GM21619 (cell line): ENCODE data around the gene PRDM11.

Experiments
- ATAC-seq: cut with Tn5 transposase; IDR thresholded peaks from one replicate; pipeline ENCODE4 v1.9.1; 2021; ENCODE audit not compliant: unreplicated experiment

PRDM11 gene

DNA sequence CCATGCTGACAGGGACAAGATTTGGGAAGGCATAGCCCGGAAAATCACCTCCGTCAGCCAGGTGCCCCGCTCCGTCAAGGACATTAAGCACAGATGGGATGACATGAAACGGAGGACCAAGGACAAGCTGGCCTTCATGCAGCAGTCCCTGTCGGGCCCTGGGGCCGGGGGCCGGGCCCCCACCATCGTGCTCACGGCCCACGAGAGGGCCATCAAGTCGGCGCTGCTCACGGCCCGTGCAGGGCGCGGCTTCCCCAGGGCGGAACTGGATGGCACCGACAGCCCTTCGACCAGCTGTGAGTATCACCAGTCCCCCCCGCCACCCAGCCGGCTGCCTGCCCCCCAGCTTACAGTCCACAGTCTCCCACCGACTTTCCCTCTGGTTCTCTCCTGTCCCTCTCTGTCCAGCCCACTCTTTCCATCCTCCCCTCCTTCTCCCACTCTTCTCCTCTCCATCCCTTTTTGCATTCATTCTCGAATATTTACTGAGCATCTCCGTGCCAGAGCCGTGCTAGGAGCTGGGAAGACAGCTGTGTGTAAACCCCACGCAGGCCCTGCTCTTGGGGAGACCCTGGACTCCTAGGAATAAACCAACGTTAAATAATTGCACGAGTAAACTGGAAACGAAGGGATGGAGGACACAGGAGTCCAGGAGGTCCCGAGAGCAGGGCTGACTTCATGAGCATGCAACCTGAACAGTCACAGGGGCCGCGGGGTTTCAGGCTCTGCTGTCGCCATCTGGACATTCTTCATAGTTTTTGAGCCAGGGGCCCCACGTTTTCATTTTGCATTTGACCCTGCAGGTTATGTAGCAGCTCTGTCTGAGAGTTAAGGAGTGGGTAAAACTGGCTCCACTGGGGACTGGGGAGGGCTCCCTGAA is 62.8 kb downstream of the PRDM11 start:
- no peak for ATAC-seq

DNA sequence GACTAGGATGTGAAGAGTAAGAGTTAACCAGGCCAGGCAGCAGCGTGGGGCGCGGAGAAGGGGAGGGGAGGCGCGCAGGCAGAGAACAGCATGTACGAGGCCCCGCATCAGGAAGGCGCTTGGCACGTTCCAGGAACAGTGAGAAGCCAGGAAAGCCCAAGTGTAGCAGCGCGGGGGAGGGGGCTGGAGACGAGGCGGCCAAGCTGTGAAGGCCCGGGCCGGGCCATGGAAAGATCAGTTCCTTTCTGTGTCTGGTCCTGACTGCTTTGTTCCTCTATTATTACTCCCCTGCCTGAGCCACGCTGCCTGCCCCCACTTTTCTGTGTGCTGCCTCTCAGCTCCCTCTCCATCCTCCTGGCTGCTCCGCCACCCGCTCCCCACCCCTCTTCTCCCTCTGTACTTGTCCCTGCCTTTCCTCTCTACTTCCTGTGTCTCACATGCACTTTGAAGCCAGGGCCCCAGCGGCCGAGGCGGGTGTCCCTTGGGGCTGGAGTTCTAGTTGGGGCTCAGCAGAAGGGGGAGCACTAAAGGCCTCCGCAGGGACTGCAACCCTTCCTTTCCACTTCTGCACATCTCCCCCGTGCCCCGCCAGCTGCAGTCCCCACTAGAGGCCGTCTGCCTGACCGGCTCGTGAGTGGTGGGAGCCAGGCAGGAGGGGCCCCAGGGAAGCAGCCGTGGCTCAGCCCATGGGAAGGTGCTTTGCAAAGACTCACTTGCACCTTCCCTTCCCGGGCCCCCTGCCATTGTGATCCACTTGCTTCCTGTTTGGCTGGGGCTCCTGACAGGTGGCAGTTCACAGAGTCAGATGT is 63.7 kb downstream of the PRDM11 start:
- ATAC-seq = no peak

- no peak for ATAC-seq
Measured at GRCh38 chr11:45210846-45211245, 64.4 kb downstream of the PRDM11 start.

DNA sequence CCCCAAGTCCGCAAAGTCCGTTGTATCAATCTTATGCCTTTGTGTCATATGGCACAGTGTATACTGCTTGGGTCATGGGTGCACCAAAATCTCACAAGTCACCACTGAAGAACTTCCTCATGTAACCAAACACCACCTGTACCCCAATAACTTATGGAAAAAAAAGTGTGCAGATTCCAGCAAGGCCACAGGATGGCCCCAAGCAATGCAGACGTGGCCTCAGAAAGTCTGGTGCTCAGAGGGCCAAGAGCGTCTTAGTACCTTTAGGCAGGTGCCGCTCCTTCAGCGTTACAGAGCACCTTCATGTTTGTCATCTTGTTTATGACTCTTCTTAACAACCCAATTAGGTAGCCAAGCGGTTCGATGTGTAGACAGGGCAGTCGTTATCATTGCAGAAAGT is 65.3 kb downstream of the PRDM11 start:
- ATAC-seq = no peak

GRCh38 chr11:45212566-45213315 is 66.3 kb downstream of the PRDM11 start:
- no peak for ATAC-seq

DNA sequence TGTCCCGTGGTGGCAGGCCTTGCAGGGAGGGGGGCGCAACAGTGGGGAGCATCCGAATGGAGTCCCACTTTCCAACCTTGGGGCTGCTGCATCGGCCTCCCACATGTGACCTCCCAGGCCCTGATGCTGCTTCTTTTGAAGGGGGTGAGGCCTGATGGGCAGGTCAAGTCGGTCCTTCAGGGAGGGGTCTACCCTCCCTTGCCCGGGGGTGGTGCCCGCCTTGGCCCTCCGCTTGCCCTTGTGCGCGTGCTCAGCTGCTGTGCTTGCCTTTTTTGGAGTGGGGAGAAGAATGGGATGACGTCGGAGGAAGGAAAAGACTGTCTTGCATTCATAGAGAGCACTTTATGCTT is 66.9 kb downstream of the PRDM11 start:
- ATAC-seq = no peak

GRCh38 chr11:45213717-45214116 is 67.3 kb downstream of the PRDM11 start:
- ATAC-seq = no peak

GRCh38 chr11:45215098-45215865 is 68.8 kb downstream of the PRDM11 start:
- ATAC-seq = no peak

- ATAC-seq = no peak
Measured at GRCh38 chr11:45216031-45216430, 69.6 kb downstream of the PRDM11 start.

- ATAC-seq = no peak
Measured at GRCh38 chr11:45216901-45217300, 70.5 kb downstream of the PRDM11 start.

GRCh38 chr11:45217991-45218390 is 71.6 kb downstream of the PRDM11 start:
- no peak for ATAC-seq

GRCh38 chr11:45218705-45219104 is 72.3 kb downstream of the PRDM11 start:
- no peak for ATAC-seq

DNA sequence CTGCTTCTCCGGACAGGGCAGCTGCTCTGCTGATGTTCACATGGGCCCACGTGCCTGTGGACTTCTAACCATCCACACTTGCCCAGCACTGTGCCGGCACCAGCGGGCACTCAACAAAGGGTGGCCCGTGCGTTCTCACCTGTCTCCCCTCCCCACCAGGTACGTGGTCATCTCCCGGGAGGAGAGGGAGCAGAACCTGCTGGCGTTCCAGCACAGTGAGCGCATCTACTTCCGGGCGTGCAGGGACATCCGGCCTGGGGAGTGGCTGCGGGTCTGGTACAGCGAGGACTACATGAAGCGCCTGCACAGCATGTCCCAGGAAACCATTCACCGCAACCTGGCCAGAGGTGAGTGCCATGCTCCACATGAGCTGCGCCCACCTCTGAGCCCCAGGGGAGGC is 73.0 kb downstream of the PRDM11 start:
- ATAC-seq = no peak

GRCh38 chr11:45223496-45223895 is 77.1 kb downstream of the PRDM11 start:
- no peak for ATAC-seq

DNA sequence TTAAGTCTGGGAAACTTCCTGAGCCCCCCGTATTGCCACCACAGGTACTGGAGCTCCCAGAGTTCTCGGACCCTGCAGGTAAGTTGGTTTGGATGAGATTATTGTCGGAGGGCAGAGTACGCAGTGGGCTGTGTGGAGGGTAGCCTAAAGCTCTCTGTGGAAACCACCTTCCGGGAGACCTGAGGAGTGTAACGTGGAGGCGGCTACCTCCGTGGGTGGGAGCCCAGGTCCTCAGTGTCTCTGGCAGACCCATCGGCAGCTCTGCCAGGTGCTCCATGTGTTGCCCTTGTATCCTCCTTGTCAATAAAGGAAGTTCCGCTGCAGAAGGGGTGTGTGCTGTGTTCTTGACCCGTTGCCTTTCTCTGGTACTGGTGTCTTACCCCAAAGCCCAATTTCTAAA is 78.3 kb downstream of the PRDM11 start:
- ATAC-seq = no peak

DNA sequence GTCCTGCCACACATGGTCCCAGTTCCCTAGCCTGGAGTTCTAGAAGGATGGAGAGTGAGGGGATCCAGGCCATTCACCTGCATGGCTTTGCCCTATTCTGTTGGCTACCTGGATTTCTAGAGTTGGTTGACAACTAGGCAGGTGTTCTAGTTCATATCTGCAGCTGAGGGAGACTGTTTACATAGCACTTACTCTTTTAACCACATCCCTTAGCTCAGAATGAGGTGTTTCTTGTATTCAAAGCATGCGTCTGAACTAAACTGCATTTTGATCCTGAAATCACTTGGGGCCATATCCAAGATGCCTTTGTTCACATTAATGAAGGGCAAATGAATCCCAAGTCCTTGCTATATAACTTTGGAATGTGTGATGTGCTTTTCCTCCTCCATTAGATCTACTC is 78.8 kb downstream of the PRDM11 start:
- no peak for ATAC-seq

- ATAC-seq = no peak
Measured at GRCh38 chr11:45225961-45226871, 79.8 kb downstream of the PRDM11 start.

GRCh38 chr11:45226901-45227300 is 80.5 kb downstream of the PRDM11 start:
- ATAC-seq = no peak

DNA sequence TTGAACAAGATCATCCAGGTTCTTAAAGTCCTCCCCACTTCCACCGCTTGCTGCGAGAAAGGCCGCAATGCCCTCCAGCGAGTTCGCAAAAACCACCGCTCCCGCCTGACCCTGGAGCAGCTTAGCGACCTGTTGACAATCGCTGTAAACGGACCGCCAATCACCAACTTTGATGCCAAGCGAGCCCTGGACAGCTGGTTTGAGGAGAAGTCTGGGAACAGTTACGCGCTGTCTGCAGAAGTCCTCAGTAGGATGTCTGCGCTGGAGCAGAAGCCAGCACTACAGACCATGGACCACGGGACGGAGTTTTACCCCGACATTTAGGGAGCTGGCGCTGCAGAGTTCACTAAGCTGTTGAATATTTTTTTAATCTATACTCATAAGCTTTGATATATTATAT is 81.4 kb downstream of the PRDM11 start:
- no peak for ATAC-seq
